Caki2 (cell line): ENCODE data around the gene GMDS. TPM values are rescaled to one million over a fixed set of nuclear protein-coding genes. Genes with fewer than 3 reads are reported as not detected.

Experiments used
- DNase-seq: peaks from one replicate; pipeline ENCODE4 v3.0.0-alpha.2; 2015; ENCODE audit warnings: low read depth
- in situ Hi-C: cut with HindIII; loops from 2 replicates; pipeline ENCODE4 v1.10.0; 2016; ENCODE audit warnings: low sequenced_read_pairs, low pct_unique_long_range_greater_than_20kb, mixed read lengths
- total RNA-seq: library from RNA; depleted of rRNA; stranded (reverse); fragments of >200 nt; shearing (Covaris generic); gene quantifications from 2 replicates; pipeline ENCODE4 v1.2.3, GENCODE V29; 2014; ENCODE audit warnings: low replicate concordance

The GMDS gene
- total RNA-seq, 1 experiment from 2014 or later, result 10.9 TPM

GRCh38 chr6:2187826-2188225, 57.6 kb downstream of the GMDS start:
- in situ Hi-C loops, result no loop called here
- no peak for DNase-seq

GRCh38 chr6:2186516-2186915, 58.9 kb downstream of the GMDS start:
- in situ Hi-C loops, result no loop called here

GRCh38 chr6:2185466-2185865, 59.9 kb downstream of the GMDS start:
- in situ Hi-C loops, result no loop called here
- no peak for DNase-seq

More at GRCh38 chr6:2186516-2186915, 58.9 kb downstream of the GMDS start:
- no peak for DNase-seq

DNA sequence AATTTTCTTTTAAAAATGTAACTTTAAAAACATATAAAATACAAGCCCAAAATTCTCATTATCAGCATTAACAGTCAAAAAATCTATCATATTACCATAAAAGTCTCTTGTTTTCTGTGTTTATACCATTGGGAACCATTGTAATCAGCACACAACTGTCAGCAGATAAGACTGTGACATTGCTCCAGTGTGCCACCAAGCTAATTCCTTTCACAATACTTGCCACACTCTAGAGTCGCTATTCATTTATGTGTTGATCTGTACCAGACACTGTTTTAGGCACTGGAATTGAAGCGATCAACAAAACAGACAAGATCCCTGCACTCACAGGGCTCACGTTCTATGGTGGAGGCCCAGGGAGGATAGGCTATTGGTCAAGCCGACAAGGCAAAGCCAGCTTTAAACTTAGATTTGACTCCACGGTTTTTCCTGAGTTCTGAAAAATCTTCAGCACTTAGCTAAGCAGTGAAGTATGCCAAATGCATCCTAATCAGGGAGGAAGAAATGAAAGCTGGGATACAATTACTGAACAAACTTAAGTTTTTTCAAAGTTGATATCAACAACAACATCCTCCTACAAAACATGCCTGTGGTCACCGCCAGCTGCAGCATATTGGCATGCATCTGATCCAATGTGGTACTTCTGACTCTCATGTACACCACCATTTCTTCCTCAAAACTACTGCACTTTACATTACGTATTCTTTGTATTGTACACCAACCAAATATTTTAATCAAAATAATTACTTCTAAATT, 60.5 kb downstream of the GMDS start:
- in situ Hi-C loops, result no loop called here
- no peak for DNase-seq

DNA sequence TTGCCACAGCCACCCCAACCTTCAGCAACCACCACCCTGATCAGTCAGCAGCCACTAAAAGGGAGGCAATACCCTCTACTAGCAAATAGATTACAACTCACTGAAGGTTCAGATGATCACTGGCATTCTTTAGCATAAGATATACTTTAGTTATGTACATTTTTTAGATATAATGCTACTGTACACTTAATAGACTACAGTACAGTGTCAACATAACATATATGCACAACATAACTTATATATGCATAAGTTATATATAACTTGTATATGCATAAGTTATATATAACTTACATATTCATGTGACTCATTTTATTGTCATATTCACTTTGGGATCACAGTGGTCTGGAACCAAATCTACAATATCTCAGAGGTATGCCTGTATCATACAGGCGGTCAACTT, 61.7 kb downstream of the GMDS start:
- in situ Hi-C loops, result no loop called here
- no peak for DNase-seq

GRCh38 chr6:2183246-2183645, 62.2 kb downstream of the GMDS start:
- no peak for DNase-seq
- in situ Hi-C loops, result no loop called here

GRCh38 chr6:2182251-2182650, 63.2 kb downstream of the GMDS start:
- no peak for DNase-seq
- in situ Hi-C loops, result no loop called here

- in situ Hi-C loops, result no loop called here
- no peak for DNase-seq
Measured at GRCh38 chr6:2181567-2181966, 63.8 kb downstream of the GMDS start.

DNA sequence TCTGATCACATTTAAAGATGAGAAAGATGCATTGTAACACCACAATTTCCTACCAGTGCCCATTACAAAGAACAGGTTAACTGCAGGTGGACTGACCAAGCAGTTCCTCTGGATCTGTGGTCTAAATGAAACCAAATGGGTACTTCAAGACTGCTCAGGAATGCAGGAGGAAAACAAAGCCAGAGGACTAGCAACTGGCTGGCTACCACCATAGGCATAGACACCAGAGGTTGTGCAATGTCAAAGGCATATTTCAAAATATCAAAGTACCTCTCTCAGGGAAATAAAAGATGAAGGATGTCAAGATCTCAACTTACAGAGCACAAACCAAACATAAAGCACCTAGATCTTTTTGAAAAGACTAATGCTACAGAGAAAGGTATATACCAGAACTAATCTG, 65.5 kb downstream of the GMDS start:
- no peak for DNase-seq
- in situ Hi-C loops, result no loop called here

DNA sequence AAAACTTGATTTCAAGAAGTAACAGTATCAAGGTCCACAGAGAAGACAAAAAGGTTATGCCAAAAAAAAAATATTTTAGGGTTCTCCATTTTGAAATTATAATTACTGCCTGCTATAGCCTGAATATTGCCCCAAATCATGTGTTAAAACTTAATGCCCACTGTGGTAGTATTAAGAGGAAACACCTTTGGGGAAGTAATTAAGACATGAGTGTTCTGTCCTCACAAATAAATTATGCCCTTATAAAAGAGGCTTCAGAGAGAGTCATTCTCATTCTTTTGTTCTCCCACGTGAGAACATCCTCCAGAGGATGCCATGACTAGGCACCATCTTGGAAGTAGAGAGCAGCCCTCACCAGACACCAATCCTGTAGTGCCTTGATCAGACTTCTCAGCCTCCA, 66.2 kb downstream of the GMDS start:
- in situ Hi-C loops, result no loop called here
- no peak for DNase-seq

GRCh38 chr6:2178125-2178524, 67.3 kb downstream of the GMDS start:
- no peak for DNase-seq
- in situ Hi-C loops, result no loop called here

DNA sequence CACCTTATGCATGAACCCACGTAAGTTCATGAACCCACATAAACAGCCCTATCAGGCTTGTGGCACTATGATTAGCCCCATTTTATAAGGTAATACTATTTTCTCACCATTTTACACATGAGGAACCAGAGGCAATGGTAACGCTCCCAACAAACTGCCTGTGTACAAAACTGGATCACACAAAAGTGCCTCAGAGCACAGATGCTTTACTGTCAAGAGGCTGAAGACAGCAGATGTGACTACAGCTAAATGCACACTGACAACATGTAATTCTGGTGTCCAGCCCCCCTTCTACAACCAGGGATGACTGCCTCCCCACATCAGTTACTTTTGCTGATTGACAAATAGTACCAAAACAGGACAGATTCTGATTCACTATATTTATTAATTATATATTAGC, 69.6 kb downstream of the GMDS start:
- no peak for DNase-seq
- in situ Hi-C loops, result no loop called here

DNA sequence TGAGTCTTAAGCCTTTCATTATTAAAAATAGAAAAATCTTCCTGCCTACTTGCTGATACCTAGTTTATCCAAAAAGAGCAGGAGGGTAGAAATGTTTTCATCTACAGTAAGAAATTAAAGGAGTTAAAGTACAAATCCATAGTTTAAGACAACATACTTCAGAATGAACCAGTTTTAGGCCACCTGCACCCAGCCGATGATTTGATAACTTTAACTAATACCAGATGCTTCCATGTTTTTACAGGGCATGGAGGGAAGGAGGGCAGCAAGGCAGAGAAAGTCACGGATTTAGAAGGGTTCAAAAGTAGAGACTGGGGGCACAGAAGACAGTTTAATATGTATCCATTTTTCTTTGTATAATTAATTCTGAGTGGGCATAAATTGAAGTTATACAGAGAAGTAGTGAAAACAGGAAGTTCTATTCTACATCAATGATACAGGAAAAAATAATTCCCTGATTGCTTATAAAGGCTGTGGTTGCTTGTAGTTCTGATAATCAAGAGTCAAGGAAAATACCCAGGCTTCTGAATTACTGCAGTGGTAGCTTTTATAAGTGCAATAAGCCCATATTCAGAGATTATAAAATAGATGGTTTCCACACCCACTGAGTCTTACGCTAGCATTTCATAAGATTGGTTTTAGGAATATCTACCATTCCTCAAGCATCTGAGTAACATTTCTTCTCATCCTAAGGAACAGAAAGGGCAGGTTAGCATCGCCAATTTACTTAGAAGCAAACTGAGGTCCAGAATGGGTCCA, 72.0 kb downstream of the GMDS start:
- in situ Hi-C loops, result no loop called here
- no peak for DNase-seq

GRCh38 chr6:2171728-2172127, 73.7 kb downstream of the GMDS start:
- DNase-seq, result no peak
- in situ Hi-C loops, result no loop called here

DNA sequence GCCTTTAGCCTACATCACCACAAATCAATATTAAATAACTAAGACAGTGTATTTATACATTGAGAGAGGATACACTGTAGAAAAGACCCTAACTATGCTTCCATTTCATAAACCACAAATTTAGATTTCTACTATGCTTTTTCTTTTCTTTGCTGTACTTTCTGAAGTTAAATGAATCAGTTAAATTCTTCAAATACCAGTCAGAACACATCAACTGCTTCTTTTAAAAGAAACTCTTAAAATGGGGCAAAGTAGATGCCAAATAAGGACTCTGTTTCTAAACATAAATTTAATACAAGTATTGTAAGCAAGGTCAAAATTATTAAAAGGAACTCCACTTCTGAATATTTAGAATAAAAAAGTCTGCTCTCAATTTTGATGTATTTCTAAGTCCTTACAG, 76.9 kb downstream of the GMDS start:
- in situ Hi-C loops, result no loop called here
- no peak for DNase-seq

- in situ Hi-C loops, result no loop called here
- DNase-seq, result peak; percentile 97
Measured at GRCh38 chr6:2166717-2167116, 78.7 kb downstream of the GMDS start.

DNA sequence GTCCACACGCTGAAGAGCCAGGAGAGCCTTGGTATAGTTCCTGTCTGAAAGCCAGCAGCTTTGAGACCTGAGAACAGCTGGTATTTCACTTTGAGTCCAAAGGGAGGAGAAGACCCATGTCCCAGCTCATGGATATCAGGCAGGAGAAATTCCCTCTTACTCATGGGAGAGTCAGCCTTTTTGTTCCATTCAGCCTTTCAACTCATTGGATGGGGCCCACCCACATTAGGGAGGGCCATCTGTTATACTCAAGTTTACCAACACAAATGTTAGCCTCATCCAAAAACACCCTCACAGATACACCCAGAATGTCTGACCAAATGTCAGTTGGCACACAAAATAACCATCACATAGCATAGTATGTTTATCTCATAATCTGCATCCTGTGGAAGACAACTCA, 80.1 kb downstream of the GMDS start:
- in situ Hi-C loops, result no loop called here

DNA sequence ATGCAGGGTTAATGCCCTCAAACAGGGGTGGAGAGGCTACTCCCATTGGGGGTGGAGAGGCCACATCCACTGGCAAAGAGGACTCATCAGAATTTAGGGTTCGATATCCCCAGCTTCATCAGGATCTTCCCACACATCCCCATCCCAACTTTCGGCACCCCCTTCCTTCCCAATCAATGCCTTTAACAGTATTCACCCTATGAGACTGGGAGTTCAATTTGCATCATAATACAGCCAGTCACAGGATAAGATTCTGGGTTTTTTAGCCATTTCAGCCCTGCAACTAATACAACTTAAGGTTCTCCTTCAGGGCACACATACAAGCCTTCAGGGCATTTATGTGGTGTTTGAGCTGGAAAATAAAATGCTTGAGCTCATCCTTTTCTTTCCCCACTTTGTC, 80.9 kb downstream of the GMDS start:
- in situ Hi-C loops, result no loop called here
- DNase-seq, result no peak

More for the DNA sequence above, 80.1 kb downstream of the GMDS start:
- DNase-seq, result no peak

GRCh38 chr6:2162079-2162445, 83.3 kb downstream of the GMDS start:
- in situ Hi-C loops, result no loop called here

More at GRCh38 chr6:2162079-2162445, 83.3 kb downstream of the GMDS start:
- no peak for DNase-seq
